Right lobe of liver (tissue), 6 donors: ENCODE data around the gene ADGRA1. TPM values are rescaled to one million over a fixed set of nuclear protein-coding genes. Genes with fewer than 3 reads are reported as not detected.

ENCODE experiments used
- ATAC-seq, 4 donors: fragments of 200-7000 bp; cut with Tn5 transposase; one replicate each; pipeline ENCODE4 v1.9.1; 2020; ENCODE audit warnings: mild to moderate bottlenecking in 4 of 4, moderate library complexity in 4 of 4
- DNase-seq, 3 donors: peaks; one replicate each; pipeline ENCODE4 v3.0.0-alpha.2; 2020
- H3K27ac ChIP-seq, 3 donors: fragments of 200-600 bp; one replicate each; pipeline ENCODE4 v1.8.0; 2022
- H3K27me3 ChIP-seq, 2 donors: fragments of 200-600 bp; one replicate each; pipeline ENCODE4 v1.8.0; 2022
- H3K36me3 ChIP-seq, 4 donors: fragments of 200-600 bp; sonication (generic) in 1 of 4; one replicate each; pipeline versions ENCODE4 v1.5.1 to v1.8.0; 2017 to 2022; ENCODE audit warnings: control low read depth in 1 of 4
- H3K4me1 ChIP-seq, 4 donors: fragments of 200-600 bp; sonication (generic) in 1 of 4; one replicate each; pipeline versions ENCODE4 v1.5.1 to v1.8.0; 2017 to 2022; ENCODE audit warnings: control low read depth in 1 of 4
- H3K4me3 ChIP-seq, 3 donors: fragments of 200-600 bp; one replicate each; pipeline ENCODE4 v1.8.0; 2022
- H3K9me3 ChIP-seq, 4 donors: fragments of 200-600 bp; sonication (generic) in 1 of 4; one replicate each; pipeline versions ENCODE4 v1.5.1 to v1.8.0; 2017 to 2022; ENCODE audit warnings: control low read depth in 1 of 4
- CTCF ChIP-seq, 4 donors: fragments of 200-600 bp in 3 of 4; fragments of 450-650 bp in 1 of 4; IDR thresholded peaks; one replicate each; pipeline versions ENCODE4 v1.5.1 to v1.8.0; 2016 to 2022; ENCODE audit warnings: antibody characterized with exemption in 4 of 4, mild to moderate bottlenecking in 2 of 4
- POLR2A ChIP-seq: fragments of 450-650 bp; IDR thresholded peaks from one replicate; pipeline ENCODE4 v1.6.1; 2017; ENCODE audit warnings: antibody characterized with exemption, mild to moderate bottlenecking
- WGBS: methylation state at CpG from one replicate; pipeline ENCODE4 v1.1.6; 2018; ENCODE audit warnings: low coverage, low lambda C conversion rate; ENCODE audit not compliant: insufficient coverage; ENCODE audit errors: missing lambda C conversion rate; 5-methylcytosine and 5-hydroxymethylcytosine counted together
- intact Hi-C, 2 donors: fragments of 100-400 bp; cut with DNase I; formaldehyde crosslinking; loops; one replicate each; pipeline versions ENCODE4 v1.11.2 to v1.14.1; 2022
- total RNA-seq, 6 experiments: library from RNA; depleted of rRNA in 2 of 6; stranded (reverse); fragments of >200 nt in 2 of 6; fragmentation: NEBNext Ultra II Directional in 3 of 6; extraction: Animal tissue kit (Norgen Biotek cat#: 25700) in 3 of 6; gene quantifications; one replicate each; pipeline versions ENCODE4 v1.1.0 to v1.2.4, GENCODE V29; 2016 to 2023
- donor health status: DM: no; HTN: yes; CAD: no.
- donor health status: DM: no; HTN: no; CAD: no.
- donor health status: DM: no; HTN: no; CAD: no.
- donor health status: DM: no; HTN: yes; CAD: no.
- donor health status: DM: no; HTN: yes; CAD: no.

Gene ADGRA1
- total RNA-seq, 6 experiments from 2014 or later, result 0.10 to 0.46 (median 0.16) TPM; not detected in 1

- Histone ChIP-seq H3K36me3 (no peaks in the 10 kb centered on the region), H3K27me3 (no peaks in the 10 kb centered on the region), H3K9me3 (no peaks in the 10 kb centered on the region), H3K4me1 (no peaks in the 10 kb centered on the region), H3K4me3 (no peak overlapping the region), H3K27ac (no peak overlapping the region)
- DNase-seq, result peak in 2 of 3 donors; percentile 56 to 60
- TF ChIP-seq POLR2A, result no peak
- TF ChIP-seq CTCF (IDR thresholded peaks at IDR 0.05), result peak; percentile 41 to 61 (median 54)
- WGBS, result 23% methylated on average over 3 of the region's 58 CpGs
- intact Hi-C loops, result no loop called here
- ATAC-seq, result peak; percentile 53 to 86 (median 83)
Observed at GRCh38 chr10:133124357-133125211, 36.9 kb downstream of the ADGRA1 start.

- DNase-seq (peak in 1 of 3 donors; percentile 10), ATAC-seq (no peak)
- TF ChIP-seq CTCF (IDR thresholded peaks at IDR 0.05) (no peak), POLR2A (no peak)
Observed at GRCh38 chr10:133125901-133126300, 38.2 kb downstream of the ADGRA1 start.

GRCh38 chr10:133126431-133127290 lies 38.9 kb downstream of the ADGRA1 start:
- WGBS, result 91% methylated on average over 4 of the region's 57 CpGs
- Histone ChIP-seq H3K27me3 (no peaks in the 10 kb centered on the region), H3K4me3 (no peak overlapping the region), H3K9me3 (no peaks in the 10 kb centered on the region), H3K4me1 (no peaks in the 10 kb centered on the region), H3K36me3 (no peaks in the 10 kb centered on the region), H3K27ac (no peak overlapping the region)
- TF ChIP-seq POLR2A (no peak), CTCF (IDR thresholded peaks at IDR 0.05) (no peak)
- ATAC-seq (no peak), DNase-seq (peak; percentile 16 to 49 (median 44))
- intact Hi-C loops, result no loop called here

More at GRCh38 chr10:133125901-133126300, 38.2 kb downstream of the ADGRA1 start:
- intact Hi-C loops, result no loop called here
- no peak overlapping the region for H3K4me3 ChIP-seq
- WGBS, result 77% methylated on average over 9 of the region's 9 CpGs
- no peaks in the 10 kb centered on the region for H3K9me3 ChIP-seq
- no peaks in the 10 kb centered on the region for H3K4me1 ChIP-seq
- no peaks in the 10 kb centered on the region for H3K36me3 ChIP-seq
- no peak overlapping the region for H3K27ac ChIP-seq
- H3K27me3 ChIP-seq, result no peaks in the 10 kb centered on the region

- no peak overlapping the region for H3K4me3 ChIP-seq
- TF ChIP-seq CTCF (IDR thresholded peaks at IDR 0.05) (no peak), POLR2A (no peak)
- peak; percentile 10 to 38 (median 16) for DNase-seq
- no peaks in the 10 kb centered on the region for H3K9me3 ChIP-seq
- no peaks in the 10 kb centered on the region for H3K36me3 ChIP-seq
- intact Hi-C loops, result no loop called here
- peak in 1 of 4 donors; percentile 42 for ATAC-seq
- WGBS, result 61% methylated on average over 15 of the region's 36 CpGs
- no peaks in the 10 kb centered on the region for H3K4me1 ChIP-seq
- no peaks in the 10 kb centered on the region for H3K27me3 ChIP-seq
- H3K27ac ChIP-seq, result no peak overlapping the region
Observed at GRCh38 chr10:133127291-133128125, 39.8 kb downstream of the ADGRA1 start.
